Keratinocyte (primary cell): ENCODE results near the gene PAPPA2.

Experiments used
- EZH2 ChIP-seq: IDR thresholded peaks from one replicate; pipeline ENCODE4 v1.6.1; 2012; ENCODE audit warnings: inconsistent platforms, mild to moderate bottlenecking, low read length, moderate library complexity
- TF ChIP-seq, protein P1 (sequence below), 3 experiments: IDR thresholded peaks in 1 of 3; conservative IDR thresholded peaks in 1 of 3; optimal IDR thresholded peaks in 1 of 3; 2 replicates in 2 of 3; 3 replicates in 1 of 3; pipeline versions ENCODE3 to v1.5.1; 2011; ENCODE audit warnings: low read length in 3 of 3, mild to moderate bottlenecking in 3 of 3, moderate library complexity in 2 of 3, control low read depth in 1 of 3, inconsistent platforms in 1 of 3; ENCODE audit not compliant: insufficient read depth in 2 of 3; ENCODE audit errors: extremely low read depth in 1 of 3

DNA sequence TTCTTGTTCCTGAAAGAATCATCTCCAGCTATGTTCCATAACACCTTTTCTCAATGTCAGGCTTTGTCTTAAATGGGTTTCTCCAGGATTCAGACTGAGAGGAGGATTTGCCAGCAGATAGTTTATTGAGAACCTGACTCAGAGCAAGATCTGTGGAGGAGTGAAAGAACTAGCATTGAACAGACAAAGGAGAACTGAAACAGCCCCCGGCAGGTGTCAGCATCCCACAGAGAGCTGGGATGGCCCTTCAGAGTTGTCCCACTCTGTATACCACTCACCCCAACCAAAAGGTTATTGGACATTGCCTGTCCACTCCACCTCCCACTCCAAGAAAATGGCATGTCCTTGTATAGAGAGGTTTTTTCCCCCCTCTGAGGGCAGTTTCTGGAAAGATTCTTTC lies 270.7 kb downstream of the PAPPA2 start:
- TF ChIP-seq, protein P1, sequence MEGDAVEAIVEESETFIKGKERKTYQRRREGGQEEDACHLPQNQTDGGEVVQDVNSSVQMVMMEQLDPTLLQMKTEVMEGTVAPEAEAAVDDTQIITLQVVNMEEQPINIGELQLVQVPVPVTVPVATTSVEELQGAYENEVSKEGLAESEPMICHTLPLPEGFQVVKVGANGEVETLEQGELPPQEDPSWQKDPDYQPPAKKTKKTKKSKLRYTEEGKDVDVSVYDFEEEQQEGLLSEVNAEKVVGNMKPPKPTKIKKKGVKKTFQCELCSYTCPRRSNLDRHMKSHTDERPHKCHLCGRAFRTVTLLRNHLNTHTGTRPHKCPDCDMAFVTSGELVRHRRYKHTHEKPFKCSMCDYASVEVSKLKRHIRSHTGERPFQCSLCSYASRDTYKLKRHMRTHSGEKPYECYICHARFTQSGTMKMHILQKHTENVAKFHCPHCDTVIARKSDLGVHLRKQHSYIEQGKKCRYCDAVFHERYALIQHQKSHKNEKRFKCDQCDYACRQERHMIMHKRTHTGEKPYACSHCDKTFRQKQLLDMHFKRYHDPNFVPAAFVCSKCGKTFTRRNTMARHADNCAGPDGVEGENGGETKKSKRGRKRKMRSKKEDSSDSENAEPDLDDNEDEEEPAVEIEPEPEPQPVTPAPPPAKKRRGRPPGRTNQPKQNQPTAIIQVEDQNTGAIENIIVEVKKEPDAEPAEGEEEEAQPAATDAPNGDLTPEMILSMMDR (optimal IDR thresholded peaks at IDR 0.05 in 1 of 3, IDR thresholded peaks at IDR 0.05 in 1 of 3, conservative IDR thresholded peaks at IDR 0.05 in 1 of 3; ENCODE audit: extremely low read depth in 1 of 3, insufficient read depth in 2 of 3, low read length in 3 of 3) = no peak
- TF ChIP-seq EZH2 = no peak
